Measurements from ENCODE around the gene PROSER2. TPM values are rescaled to one million over a fixed set of nuclear protein-coding genes. Genes with fewer than 3 reads are reported as not detected.
A peak's percentile ranks its signal among the peaks of the same experiment; 100 is the strongest.

The PROSER2 gene
- 4.5 TPM for polyA plus RNA-seq (2012; ENCODE audit: insufficient read depth, insufficient read length)

DNA sequence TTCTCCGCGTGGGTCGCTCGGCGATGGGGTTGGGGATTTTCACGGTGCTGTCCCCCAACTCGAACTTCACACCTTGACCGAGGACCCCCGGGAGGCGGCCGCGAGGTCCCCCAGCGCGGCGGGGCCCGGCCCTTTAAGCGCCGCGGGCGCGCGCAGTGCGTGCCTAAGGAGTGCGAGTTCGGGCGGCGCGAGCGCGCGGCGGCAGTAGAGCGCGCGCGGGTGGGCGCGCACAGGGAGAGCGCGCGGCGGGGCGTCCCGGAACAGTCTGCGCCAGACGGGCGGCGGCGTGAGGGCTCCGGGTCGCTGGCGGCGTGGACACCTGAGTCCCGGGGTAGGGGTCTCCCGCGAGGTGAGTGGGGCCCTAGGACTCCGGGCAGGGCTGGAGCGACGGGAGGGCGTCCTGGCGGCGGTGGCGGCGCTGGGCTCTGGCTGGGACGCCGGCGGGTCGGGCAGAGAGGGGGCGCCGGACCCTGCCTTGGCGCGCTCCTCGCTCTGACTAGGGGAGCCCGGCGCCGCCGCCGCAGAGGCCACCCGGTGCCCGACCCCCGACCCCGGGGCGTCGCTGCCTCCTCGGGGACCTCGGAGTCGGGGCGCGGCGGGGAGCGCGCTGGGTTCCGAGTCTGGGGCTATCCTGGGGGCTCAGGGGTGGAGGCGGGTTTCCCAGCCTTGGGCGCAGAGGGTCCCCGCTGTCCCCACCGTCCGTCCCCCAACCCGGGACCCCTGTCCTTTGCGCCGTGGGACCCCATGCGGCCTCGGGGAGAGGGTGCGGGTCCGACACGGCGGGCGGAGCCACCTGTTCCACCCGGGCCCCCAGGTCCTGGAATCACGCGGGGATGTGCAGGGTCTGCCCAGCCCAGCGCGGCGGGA is at the start of gene PROSER2:
Gene PROSER2 (plus strand): TSS at position 235 of the 867 bp plus-strand sequence. CDS start 28,722 bp downstream, outside the sequence.
- H3K4me3 ChIP-seq (ENCODE audit: low read length): peak within 1 kb of the TSS; percentile 57
- no peak for DNase-seq (ENCODE audit: low read depth, low spot score)

DNA sequence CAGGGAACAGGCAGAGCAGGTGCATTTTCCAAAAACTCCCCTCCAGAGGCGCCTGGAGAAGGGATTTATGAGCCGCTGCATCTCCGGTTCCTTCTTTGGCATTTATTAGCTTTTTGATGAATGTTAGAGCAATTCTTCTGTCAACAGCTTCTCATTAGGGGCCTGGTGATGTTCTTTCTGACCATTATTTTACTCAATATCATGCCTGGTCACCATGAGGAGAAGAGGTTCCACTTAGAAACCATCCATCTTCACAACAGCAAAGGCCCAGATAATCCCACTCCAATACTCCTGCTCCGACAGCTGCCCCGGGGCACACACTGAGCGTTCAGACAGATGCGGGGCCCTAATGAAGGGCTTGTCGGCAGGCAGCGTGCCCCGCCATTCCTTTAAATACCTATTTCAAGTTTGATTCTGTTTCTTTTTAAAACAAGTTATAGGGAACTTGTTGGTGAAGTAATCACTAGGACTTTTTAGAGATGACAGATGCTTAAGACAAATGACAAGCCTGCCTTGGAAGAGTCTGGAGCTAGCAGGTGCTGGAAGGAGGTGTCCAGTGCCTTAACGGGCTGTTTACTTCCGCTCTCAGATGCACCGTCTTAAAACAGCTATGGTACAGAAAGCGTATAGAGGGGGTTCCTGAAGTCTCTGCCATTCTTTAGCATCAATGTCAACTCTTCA is 49.3 kb upstream of the PROSER2 start:
- no peak for DNase-seq (ENCODE audit: low read depth, low spot score)

DNA sequence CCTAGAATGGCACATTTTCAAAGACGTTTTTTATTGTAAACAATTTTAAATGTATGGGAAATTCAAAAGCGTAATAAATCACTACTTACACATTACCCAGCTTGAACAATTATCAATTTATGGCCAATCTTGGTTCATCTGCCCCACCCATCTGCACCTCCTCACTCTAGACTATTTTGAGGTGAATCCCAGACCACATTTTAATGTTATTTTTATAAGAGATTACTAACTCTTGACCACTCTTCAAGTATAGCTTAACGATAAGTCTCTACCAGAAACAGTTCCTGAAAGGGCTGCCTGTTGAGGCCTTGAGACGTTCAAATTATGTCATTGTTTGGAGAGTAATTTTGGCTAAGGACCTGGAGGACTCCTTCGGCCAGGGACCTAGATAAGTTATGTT is 47.7 kb upstream of the PROSER2 start:
- DNase-seq (ENCODE audit: low read depth, low spot score): no peak
- no peak overlapping the region for H3K4me3 ChIP-seq (ENCODE audit: low read length)

More for the DNA sequence above, 49.3 kb upstream of the PROSER2 start:
- H3K4me3 ChIP-seq (ENCODE audit: low read length): no peak overlapping the region

DNA sequence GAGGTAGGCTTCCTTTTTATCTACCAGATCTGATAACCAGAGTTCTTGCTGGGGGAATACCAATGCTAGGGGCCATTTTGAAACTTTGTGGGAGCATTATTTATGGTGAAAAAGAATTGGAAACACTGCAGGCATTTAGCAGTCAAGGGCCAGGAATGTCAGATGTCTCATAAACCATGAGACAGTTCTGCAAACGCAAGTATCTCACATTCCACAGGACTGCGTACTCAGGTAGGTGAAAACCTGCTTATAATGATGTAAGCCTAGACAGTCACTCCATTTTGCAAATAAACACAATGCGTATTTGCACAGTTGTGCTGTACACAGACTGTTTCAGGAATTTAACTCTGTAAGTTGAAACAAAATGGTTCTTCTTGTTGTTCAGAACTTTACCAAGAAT is 47.1 kb upstream of the PROSER2 start:
- no peak for DNase-seq (ENCODE audit: low read depth, low spot score)
- H3K4me3 ChIP-seq (ENCODE audit: low read length): no peak overlapping the region

DNA sequence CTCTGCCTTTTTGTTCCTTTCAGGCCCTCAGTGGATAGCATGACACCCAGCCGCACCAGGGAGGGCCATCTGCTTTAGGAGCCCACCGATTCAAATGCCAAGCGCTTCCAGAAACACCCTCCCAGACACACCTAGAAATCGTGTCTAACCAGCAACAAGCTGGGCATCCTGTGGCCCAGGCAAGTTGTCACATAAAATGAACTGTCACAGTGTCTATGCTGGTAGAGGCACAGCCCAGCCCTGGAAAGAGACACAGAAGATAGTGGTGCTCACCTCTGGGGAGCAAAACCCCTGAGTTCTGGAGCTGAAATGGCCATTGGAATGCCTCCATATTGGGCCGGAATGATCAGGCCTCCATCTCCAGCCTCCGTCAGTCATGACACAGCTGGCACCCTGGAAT is 42.0 kb upstream of the PROSER2 start:
- no peak for DNase-seq (ENCODE audit: low read depth, low spot score)
- no peak overlapping the region for H3K4me3 ChIP-seq (ENCODE audit: low read length)

- DNase-seq (ENCODE audit: low read depth, low spot score): peak; percentile 69
- H3K4me3 ChIP-seq (ENCODE audit: low read length): no peak overlapping the region
These were observed 40.2 kb upstream of the PROSER2 start for GRCh38 chr10:11782793-11783557.

- no peak for DNase-seq (ENCODE audit: low read depth, low spot score)
- no peak overlapping the region for H3K4me3 ChIP-seq (ENCODE audit: low read length)
These were observed 39.6 kb upstream of the PROSER2 start for GRCh38 chr10:11783558-11783865.

DNA sequence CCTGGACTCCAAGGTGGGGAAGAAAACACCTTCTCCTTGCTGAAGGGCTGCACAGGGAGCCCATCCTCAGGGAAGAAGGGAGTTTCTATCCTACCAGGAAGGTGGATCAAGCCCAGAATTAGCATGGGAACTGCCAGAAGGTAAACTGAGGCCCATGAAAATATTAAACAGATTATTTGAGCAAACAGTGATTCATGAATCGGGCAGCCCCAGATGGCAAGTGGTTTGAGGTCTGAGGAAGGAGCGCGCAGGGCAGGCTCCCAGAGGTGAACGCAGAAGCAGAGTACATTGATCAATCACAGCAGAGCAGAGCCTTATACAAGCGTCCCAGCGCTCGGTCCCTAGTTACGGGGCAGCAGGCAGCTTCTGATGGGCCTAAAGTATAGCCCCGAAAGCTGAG is 35.8 kb upstream of the PROSER2 start:
- DNase-seq (ENCODE audit: low read depth, low spot score): no peak

DNA sequence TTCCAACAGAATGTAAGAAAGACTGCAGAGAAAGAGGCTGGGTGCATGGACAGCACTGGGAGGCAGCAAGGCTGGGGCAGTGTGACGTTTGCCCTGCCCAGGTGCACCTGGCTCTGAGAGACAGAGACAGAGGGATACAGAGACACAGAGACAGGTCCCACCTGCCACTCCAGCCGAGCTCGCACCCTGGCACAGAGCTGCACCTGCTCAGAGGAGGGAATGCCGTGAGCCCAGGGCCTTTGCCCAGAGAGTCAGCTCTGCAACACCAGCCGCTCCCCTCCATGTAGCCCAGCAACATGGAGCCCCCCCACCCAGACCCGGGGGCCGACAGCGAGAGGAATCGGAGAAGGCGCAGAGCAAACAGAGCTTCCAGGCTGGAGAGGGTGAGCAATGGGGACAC is 35.3 kb upstream of the PROSER2 start:
- no peak overlapping the region for H3K4me3 ChIP-seq (ENCODE audit: low read length)
- DNase-seq (ENCODE audit: low read depth, low spot score): no peak

More for the DNA sequence above, 35.8 kb upstream of the PROSER2 start:
- H3K4me3 ChIP-seq (ENCODE audit: low read length): no peak overlapping the region

GRCh38 chr10:11789306-11789705 is 33.9 kb upstream of the PROSER2 start:
- H3K4me3 ChIP-seq (ENCODE audit: low read length): no peak overlapping the region
- DNase-seq (ENCODE audit: low read depth, low spot score): no peak

- no peak overlapping the region for H3K4me3 ChIP-seq (ENCODE audit: low read length)
- DNase-seq (ENCODE audit: low read depth, low spot score): no peak
These were observed 33.2 kb upstream of the PROSER2 start for GRCh38 chr10:11789956-11790355.

DNA sequence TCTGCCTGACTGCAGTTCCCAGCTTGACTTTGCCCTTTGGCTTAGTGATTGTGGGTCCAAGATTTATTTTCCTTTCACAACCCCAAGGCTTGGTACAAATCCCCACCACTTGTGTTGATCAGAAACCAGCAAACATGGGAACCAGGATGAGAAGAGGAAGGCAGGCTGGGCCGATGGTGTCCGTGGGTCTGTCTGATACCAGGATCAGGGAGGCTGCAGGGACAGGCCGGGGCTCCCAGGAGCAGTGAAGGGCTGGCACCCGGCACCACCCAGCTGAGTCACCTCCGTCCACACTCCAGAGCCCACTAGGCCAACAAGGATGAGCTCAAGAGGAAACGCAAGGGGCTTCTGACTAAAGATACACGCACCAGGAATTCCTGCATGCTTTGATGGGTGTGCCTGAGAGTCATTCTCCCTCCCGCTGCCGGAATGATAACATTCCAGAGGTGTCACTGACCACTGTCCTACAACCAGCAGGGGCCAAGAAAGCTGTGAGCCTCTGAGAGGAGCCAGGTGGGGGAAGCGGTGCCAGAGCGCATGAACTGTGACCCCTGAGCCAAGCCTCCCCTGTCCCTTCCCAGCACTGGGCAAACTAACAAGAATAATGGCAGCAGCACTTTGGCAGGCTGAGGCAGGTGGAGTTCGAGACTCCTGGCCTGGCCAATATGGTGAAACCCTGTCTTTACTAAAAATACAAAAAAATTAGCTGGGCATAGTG is 29.2 kb upstream of the PROSER2 start:
- DNase-seq (ENCODE audit: low read depth, low spot score): no peak
- no peak overlapping the region for H3K4me3 ChIP-seq (ENCODE audit: low read length)

GRCh38 chr10:11794566-11794965 is 28.6 kb upstream of the PROSER2 start:
- DNase-seq (ENCODE audit: low read depth, low spot score): no peak
- no peak overlapping the region for H3K4me3 ChIP-seq (ENCODE audit: low read length)

DNA sequence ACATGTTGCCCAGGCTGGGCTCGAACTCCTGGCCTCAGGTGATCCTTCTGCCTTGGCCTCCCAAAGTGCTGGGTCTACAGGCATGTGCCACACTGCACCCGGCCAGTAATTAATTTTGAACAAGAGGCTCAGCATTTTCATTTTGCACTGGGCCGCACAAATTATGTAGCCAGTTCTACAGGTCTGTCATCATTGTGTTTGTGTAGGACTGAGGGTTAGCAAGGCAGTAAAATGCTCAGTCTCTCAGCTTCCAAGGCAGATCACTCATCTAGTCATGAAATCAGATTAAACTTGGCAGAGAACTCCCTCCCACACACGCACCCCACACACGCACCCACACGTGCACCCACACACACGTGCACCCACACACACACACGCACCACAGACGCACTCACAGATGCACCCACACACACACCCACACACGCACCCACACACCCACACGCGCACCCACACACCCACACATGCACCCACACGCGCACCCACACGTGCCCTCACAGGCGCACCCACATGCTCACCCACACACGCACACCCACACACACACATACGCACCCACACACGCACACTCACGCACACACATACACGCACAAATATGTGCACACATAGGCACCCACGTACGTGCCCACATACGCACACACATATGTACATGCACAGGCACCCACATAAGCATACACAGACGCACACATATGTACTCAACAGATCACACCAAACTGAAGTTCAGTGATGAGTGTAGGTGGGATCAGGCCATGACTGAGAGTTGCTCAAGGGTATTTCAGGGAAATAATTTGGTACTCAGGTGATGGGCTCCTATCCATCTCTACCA is 27.8 kb upstream of the PROSER2 start:
- no peak for DNase-seq (ENCODE audit: low read depth, low spot score)
- no peak overlapping the region for H3K4me3 ChIP-seq (ENCODE audit: low read length)

DNA sequence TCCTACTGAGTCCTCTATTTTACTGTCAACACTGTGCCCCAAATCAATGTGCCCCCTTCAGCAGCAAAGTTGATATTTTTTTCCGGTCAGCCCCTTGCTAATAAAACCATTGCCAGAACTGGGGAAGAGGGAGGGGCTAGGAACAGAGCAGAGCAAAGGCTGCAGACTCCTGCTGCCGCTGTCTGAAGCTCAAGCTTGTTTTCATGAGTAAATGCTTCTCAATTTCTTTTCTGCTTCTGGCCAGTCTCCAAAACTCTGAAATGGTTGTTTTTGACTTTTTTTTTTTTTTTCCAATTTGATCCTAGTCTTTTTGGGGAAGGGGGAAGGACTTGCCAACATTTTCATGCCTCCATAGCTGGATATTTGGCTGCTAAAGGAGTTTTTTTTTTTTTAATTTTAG is 26.7 kb upstream of the PROSER2 start:
- no peak for DNase-seq (ENCODE audit: low read depth, low spot score)

GRCh38 chr10:11797281-11797680 is 25.9 kb upstream of the PROSER2 start:
- H3K4me3 ChIP-seq (ENCODE audit: low read length): no peak overlapping the region
- DNase-seq (ENCODE audit: low read depth, low spot score): no peak

More for the DNA sequence above, 26.7 kb upstream of the PROSER2 start:
- H3K4me3 ChIP-seq (ENCODE audit: low read length): no peak overlapping the region

GRCh38 chr10:11797847-11798633 is 25.1 kb upstream of the PROSER2 start:
- H3K4me3 ChIP-seq (ENCODE audit: low read length): no peak overlapping the region
- DNase-seq (ENCODE audit: low read depth, low spot score): no peak

Measured in Jurkat, Clone E6-1 (cell line).